Activated gamma-delta T cell (primary cell): ENCODE data around the gene STX16.
A peak's percentile ranks its signal among the peaks of the same experiment; 100 is the strongest.

Experiments
- DNase-seq: peaks from one replicate; lab custom pipeline; 2025; lab: John Stamatoyannopoulos, UW

STX16 gene

DNA sequence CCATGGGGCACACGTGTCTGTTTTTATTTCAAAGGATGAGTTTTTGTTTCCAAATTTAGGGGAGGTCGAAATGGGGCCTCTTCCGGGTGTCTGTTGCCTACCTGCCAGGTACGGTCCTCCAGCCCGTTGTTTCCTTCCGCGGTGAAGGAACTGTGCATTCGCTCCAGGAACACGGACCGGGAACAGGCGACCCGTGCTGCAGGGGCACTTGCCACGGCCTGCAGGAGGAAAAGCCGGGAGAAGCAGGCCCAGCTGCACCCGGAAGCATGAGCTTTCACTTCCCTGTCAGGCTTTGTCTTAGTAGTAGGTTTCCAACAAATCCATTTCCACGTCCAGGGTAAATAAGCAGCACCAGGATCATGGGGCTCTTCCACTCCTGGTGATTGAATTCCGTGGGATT, 24.6 kb downstream of the STX16 start:
- DNase-seq = no peak

DNA sequence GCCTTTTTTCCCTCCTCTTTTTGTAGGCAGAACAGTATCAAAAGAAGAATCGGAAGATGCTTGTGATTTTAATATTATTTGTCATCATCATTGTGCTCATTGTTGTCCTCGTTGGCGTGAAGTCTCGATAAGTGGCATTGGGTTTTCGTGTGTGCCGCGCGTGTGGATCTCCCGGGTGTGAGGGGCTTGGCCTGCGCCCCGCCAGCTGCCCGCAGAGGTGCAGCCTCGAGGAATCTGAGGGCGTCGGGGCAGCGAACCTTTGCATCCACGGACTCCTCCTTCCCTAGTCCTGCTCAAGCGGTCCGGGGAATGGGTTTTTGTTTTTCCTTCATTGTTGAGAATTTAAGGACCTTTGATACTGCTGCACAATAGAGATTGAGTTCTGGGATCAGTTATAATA, 25.1 kb downstream of the STX16 start:
- no peak for DNase-seq

DNA sequence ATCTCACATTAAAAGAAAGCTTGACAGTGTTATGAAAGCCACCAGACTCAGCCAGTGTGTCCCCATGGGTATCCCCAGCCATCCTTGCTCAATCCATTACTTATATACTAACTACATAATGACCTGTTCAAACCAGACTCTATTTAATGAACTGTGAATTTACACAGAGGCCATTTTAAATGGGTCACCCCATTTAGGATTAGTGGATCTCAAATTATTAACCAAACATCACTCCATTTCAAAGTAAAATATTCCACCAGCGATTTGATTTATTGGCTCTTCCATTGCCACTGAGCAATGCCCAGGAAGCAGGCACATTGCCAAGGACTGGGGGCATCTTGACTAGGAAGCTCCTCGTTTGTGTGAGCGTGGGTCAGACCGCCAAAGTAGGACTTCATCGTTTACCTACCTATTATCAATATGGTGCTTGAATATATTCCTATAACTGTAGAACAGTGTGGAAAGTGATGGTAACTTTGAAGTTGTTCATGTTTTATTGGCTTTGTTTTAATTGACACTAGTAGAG, 26.1 kb downstream of the STX16 start:
- DNase-seq = no peak

DNA sequence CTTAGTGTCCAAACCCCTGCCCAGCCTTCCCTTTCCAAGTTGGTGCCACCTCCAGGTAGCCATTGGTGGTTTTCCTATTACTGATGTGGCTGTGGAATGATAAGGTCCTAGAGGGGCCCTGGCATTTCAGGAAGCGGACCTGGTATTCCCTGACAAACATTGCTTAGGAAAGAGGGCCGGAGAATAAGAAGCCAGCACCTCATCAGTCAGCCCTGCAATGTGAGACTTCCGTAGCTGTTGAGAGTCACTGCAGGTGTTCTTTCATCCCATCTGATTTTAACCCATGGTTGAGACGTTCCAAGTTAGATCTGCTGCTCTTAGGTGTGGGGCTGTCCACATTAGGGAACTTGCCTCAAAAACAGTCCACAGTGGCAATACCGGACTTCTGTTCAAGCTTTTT, 26.7 kb downstream of the STX16 start:
- DNase-seq = no peak

DNA sequence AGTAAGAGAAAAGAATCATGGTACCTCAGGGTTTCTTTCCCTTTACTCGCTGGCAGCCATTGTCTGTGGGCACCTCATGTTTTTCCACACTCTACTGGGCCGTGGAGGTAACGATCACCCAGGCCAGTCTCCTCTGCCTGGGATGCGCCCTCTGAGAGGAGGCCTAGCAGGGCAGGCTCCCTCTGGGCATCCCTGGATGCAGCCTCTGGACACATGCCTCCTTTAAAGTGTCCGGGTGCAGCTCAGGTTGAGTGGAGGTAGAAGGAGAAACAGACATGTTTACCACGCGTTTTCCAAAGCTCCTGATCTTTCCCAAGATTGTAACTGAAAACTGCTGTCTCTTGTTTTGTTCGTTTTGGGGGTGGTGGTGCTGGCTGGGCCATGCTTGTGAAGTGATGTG, 27.7 kb downstream of the STX16 start:
- DNase-seq = no peak

DNA sequence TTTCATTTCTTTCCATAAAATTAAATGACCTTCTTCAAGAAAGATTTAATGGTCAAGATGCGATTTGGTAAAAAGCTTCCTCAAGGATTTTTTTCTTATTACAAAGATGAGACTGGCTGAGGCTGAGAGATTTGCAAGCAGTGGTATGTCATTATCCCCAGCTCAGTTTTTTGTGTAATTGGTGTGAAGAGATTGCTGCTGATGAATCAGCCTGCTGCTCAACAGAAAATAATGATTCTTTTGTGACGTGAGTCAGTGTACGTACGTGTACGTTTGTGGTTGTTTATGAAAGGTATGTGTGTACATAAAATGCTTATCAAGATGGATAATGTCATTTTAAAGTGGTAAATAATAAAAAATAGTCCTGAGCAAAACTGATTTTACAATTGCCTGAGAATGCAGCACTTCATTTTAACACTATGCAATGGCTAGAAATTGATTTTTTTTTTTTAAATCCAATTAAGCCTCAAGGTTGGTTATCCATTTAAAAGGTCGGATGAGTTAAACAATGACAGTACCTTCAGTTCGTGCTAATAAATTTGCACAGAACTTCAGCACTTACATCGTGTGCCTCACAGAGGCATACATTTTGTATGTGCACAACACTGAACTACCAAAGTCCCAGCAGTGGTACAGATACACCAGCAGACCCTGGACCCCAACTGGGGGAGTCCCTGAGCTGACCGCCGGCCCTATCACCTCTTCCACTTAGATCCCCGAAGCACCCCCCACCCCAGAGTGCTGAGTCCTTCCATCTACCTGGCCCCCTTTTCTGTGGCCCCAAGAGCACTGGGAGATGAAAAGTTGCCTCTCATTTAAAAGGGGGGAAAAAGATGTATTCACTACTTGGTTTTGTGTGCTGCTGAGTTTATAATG, 31.8 kb downstream of the STX16 start:
- DNase-seq = no peak

DNA sequence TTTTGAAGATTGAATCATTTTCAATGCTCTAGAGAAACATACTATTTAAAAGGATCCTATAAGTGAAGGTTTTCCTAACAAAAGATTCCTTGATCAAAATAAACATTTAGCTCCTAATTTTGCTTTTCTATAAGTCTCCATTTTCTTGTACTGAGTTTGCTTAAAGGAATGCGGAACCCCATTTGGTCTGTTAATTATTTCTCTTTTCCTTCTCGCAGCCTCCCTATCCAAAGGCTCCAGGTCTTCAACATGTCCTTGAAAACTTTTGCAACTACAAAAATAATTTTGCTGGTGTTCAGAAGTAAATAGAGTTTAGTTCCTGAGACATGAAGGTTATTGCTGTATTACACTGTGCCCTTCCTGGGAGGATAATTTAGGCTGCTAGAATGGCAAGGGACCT, 33.2 kb downstream of the STX16 start:
- DNase-seq = no peak

DNA sequence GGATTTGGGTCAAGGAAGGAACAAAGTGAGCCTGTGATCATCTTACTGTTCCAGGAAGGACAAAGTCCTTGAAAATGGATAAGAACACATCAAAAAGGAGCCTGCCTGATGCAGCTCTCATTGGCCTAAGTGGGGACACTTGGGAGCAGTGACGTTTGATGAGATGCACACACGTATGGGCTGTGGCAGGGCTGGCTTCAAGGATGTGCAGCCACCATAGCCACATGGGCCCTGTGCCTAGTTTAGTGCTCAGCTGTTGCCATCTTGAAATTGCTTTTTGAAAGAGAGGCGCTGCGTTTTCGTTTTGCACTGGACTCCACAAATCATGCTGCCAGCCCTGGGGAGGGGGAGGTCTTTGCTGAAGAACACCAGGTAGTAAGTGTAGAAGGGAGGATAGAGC, 34.9 kb downstream of the STX16 start:
- DNase-seq = no peak

DNA sequence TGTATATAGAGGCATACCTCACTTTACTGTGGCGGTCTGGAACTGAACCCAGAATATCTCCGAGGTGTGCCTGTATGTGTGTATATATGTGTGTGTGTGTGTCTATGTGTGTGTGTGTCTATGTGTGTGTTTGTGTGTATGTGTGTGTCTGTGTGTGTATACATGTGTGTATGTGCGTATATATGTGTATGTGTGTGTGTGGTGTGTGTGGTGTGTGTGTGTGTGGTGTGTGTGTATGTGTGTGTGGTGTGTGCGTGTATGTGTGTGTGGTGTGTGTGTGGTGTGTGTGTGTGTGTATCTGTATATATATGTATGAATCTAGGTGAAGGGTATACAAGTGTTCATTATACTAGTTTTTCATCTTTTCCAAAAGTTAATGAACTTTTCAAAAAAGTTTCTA, 37.3 kb downstream of the STX16 start:
- no peak for DNase-seq

DNA sequence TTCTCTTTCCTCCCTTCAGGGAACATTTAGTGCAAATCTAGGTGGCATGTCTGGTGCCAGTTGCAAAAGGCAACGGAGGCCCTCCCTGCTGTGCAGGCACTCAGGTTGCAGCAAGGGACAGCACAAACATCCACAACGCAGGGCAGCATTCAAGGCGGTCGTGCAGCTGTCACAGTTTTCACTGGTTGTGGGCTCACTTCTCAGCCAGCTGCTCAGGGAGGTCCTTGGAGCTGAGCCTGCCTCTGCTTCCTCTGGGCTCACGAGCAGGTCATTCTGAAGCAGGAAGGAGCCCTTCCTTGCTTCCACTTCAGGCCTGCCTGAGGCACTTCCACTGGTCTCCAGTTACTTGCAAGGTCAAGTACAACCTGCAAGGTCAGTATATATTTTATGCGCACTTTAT, 37.8 kb downstream of the STX16 start:
- no peak for DNase-seq

DNA sequence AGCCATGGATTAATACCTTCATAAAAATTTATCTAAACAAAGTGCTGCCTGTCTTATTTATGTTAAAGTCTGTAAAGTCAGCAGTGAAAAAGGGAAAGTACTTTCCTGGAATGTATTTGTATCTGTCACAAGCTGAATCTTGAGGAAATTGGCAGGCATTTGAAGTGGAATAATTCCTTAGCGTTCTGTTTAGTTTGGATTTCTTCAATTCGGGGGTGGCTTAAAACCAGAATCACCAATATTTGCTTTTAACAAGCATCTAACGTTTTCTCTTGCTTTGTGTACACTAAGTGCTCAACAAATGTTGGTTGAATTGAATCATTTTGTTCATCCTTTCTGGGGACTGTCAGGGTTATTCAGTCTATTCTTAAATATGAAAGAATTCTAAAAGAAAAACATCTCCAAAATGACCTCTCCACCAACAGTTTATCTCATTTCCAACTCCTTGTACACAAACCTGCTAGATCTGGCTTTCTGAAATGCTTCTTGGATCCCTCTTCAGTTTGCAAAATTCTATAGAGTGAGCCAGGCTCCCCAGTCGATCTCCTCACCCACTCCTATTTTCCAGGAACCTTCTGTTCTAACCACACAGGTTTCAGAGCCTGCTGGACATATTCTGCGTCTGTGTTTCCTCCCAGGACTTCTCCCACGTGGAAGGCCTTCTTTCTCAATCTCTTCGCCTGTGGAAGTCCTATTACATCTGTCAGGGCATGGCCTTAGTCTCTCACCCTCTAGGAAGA, 39.5 kb downstream of the STX16 start:
- no peak for DNase-seq

DNA sequence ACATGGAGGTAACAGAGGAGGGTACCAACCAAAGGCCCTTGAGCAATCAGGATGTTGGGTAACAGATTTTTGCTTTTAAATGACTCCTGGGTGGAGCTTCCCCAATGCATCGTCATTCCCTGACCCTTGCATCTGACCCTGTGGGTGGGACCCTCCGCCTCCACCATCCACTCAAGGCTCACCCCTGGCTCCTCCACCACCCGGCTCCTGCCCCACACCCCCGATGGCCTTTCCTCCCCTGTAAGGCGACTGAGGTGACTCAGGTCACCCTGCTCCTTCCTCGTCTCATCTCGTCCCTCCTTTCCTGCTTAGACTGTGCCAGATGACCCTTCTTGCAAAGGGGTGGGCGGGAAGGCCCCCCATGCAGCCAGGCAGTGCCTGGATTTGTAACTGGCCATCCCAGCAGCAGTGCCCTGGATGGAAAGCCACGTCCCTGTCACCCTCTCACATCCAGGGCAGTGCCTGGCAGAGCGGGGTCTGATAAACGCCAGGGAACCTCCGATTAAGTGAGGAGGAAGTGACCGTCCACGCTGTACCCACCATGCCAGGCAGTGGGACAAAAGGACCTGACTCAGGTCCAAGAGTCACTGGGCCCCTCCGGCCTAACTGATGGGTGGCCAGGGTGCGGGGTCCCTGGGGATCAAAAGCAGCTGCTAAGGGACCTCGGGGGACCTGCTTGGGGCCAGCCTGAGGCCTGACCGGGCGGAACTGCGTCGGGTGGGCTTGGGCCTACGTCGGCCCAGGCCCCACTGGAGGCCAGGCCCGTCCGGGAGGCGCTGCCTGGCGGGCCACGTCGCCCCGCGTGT, 40.9 kb downstream of the STX16 start:
- DNase-seq = no peak

DNA sequence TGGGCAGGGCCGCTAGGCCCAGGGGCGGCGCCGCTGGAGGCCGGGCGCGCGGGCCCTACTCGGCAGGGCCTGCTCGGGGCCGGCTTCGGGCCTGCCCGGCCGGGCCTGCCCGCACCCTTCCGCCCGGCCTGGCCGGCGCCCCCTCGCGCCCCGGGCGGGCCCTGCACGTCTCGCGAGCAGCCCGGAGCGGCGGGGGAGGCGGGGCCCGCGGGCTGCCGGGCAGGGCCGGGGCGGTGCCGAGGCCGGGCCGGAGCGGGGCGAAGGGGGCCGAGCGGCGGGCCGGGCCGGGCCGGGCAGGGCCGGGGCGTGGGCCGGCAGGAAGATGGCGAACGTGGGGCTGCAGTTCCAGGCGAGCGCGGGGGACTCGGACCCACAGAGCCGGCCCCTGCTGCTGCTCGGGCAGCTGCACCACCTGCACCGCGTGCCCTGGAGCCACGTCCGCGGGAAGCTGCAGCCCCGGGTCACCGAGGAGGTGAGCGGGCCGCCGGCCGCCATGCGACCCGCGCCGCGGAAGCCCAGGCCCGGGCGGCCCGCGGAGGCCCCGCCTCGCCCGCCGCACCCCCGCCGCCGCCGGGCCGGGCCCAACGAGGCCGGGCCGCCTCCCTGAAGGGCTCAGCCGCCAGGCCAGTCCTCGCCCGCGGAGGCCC, 41.6 kb downstream of the STX16 start, which contains the start of gene NPEPL1:
Gene NPEPL1 (plus strand): TSS at position 222 of the 647 bp plus-strand sequence. CDS start 101 bp downstream, at position 323.
- peak; percentile 51 for DNase-seq

DNA sequence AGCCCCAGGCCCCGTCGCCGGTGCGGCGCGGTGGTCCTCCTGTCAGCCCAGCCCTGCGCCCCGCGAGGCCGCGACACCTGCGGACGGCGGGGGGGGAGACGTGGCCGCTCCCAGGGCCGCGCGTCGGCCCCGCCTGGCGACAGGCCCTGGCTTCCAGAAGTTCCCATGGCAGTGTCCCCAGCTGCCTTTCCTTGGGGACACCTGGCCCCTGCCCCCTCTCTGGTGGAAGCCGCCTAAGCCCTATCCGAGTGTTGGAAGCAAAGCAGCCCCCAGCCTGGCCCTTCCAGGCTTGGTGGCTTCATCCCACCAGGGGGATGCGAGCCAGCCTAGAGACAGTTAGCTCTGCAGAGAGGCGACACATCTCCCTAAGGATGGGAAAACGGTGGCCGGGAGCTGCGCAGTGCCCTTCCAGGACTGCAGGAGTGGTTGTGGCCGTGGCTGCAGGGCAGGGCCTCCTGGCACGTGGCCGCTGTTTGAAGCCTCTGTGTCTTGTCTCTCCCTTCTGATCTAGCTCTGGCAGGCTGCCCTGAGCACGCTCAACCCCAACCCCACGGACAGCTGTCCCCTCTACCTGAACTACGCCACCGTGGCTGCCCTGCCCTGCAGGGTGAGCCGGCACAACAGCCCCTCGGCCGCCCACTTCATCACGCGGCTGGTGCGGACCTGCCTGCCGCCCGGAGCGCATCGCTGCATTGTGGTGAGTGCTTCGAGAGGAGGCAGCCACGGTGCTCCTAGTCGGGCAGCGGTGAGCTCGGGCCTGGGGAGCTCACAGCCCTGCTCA, 42.3 kb downstream of the STX16 start:
- DNase-seq = no peak

DNA sequence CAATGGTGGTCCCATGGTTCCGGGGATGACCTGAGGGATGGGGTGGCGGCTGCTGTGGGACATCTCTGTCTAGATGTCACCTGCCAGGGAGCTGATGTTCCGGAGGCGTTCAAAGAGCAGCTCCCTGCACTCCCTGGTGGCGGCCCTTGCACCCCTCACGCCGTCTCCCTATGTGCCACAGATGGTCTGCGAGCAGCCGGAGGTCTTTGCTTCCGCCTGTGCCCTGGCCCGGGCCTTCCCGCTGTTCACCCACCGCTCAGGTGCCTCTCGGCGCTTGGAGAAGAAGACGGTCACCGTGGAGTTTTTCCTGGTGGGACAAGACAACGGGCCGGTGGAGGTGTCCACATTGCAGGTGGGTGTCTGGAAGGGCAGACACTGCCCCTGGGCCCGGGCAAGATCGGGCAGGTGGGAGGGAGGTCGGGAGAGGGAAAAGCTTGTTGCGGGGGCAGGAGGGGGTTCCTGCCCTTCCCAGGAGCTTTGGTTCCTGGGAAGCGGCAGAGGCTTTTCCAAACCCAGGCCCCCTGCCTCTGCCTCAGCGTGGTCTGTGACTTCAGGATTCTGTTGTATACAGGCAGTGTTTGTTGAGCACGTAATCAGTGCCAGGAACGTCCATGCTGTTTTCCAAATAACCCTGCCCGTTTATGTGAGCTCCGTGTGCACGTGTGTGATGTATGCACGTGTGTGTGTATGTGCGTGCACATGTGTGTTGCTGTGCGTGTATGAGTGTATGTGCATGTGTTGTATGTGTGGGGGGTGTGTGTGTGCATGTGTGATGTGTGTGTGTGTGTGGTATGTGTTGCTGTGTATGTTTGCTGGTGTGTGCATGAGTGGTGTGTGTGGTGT, 43.4 kb downstream of the STX16 start:
- no peak for DNase-seq

DNA sequence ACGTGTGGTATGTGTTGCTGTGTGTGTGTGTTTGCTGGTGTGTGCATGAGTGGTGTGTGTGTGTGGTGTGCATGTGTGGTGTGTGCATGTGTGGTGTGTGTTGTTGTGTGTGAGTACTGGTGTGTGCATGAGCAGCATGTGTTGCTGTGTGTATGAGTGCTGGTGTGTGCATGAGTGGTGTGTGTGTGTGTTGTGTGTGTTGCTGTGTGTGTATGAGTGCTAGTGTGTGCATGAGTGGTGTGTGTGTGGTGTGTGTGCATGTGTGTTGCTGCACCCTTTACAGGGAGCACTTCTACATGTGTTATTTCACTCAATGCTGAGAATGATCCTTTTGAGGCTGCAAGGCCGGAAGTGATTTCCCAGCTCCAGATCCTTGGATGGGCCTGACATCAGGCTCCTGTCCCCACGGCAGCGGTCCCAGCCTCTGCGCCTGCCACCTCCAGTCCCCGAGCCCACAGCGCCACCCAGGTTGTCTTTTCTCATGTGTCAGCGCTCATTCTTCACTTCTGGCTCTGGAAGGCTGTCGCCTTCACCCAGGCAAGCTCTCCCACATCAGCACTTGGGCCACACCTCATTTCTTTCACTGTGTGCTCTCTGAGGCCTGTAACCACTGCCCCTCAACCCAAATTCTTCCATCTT, 44.1 kb downstream of the STX16 start:
- no peak for DNase-seq

DNA sequence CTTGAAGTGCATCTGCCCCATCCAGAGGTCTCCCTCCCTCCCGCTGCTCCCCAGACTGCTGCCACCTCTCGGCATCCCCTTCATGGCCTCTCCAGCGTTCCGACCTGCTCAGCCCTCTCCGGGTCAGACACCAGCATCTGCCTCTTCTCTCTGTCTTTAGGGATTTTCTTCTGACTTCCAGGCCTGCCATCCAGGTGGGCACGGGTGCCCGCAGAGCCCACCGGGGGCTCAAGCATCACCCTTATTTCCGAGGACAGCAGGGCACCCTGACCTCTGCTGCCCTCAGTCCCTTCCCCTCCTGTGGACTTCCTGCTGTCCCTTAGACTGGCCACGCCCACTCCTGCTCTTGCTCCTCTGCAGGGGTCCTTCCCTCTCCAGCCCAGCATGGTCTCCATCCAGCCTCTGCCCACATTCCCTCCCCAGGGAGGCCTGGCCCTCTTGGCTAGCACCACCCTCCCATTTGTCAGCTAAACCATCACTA, 44.9 kb downstream of the STX16 start:
- DNase-seq = no peak

DNA sequence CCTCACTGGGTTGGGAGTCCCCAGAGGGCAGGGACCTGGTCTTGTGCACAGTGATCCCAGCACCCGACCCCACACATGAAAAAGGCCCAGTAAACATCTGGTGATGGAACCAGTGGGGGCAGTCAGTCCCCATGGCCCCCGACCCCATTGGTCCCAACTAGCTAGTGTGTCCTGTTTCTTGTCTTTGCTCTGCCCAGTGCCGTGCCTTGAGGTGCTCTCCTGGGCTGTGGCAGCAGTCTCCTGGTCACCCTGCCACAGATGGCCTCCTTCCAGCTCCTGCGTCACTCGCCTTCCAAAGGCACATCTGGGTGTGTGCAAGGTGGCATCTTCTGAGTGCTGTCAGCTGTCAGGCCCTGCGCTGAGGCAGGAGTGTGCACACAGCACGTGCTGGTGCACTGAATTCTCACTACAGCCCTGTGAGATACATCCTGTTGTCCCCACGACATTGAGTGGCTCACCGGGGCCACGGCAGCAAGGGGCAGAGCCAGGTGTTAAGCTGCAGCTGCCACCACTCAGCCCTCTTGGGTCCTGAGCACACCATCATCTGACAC, 45.4 kb downstream of the STX16 start:
- DNase-seq = no peak
